AG10803 (cell line): Measurements from ENCODE around the gene CYP4F2.
"Not testable (repeated sequence)": the region's sequence is repeated elsewhere in the genome, so short reads cannot be mapped to it uniquely, and the experiment has no call there.

Experiments used
- DNase-seq: peaks from one replicate; pipeline ENCODE4 v3.0.0; 2010; ENCODE audit warnings: low read depth
- H3K4me3 ChIP-seq: 2 replicates; pipeline ENCODE4 v1.5.1; 2011; ENCODE audit warnings: mild to moderate bottlenecking, low read length, control low read depth
- TF ChIP-seq, protein P1 (sequence below): conservative IDR thresholded peaks from 2 replicates; pipeline ENCODE4 v1.5.1; 2011; ENCODE audit warnings: mild to moderate bottlenecking, low read length, control low read depth, inconsistent platforms

CYP4F2 gene

DNA sequence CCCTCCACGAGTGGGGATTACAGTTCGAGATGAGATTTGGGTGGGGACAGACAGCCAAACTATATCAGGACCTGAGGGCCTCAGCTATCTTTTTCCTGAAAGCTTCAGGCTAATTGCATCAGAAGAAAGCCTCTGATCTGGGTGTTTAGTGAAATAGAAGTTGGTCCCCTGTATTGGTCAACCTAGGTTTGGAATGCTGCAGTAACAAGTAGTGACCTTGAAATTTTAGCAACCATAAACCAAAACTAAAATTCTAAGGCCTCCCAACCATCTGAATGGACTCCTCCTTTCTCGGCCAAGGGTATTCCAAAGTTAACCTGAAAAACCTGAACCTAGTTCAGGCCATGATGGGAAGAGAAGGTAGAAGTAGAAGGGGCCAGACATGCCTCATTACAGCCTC, 47.5 kb downstream of the CYP4F2 start:
- H3K4me3 ChIP-seq: no peak overlapping the region
- TF ChIP-seq, protein P1, sequence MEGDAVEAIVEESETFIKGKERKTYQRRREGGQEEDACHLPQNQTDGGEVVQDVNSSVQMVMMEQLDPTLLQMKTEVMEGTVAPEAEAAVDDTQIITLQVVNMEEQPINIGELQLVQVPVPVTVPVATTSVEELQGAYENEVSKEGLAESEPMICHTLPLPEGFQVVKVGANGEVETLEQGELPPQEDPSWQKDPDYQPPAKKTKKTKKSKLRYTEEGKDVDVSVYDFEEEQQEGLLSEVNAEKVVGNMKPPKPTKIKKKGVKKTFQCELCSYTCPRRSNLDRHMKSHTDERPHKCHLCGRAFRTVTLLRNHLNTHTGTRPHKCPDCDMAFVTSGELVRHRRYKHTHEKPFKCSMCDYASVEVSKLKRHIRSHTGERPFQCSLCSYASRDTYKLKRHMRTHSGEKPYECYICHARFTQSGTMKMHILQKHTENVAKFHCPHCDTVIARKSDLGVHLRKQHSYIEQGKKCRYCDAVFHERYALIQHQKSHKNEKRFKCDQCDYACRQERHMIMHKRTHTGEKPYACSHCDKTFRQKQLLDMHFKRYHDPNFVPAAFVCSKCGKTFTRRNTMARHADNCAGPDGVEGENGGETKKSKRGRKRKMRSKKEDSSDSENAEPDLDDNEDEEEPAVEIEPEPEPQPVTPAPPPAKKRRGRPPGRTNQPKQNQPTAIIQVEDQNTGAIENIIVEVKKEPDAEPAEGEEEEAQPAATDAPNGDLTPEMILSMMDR: no peak
- DNase-seq: no peak

DNA sequence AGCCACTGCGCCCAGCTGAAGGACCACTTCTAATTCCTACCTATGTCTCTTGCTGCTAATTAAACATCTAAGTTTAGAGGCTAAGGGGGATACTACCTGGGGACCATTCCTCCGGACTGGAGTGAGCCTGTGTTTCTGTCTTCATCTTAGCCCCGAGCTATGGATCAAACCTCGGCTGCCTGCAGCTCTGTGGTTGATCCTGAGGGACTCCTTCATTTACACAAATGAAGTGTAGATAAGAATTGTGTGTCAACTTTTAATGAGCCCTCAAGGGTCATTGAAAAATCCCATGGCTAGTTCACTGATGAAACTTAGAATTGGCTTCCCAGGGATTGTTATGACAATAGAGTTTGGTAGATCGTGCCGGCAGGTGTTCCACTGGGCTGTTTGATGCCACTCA, 51.0 kb downstream of the CYP4F2 start:
- no peak overlapping the region for H3K4me3 ChIP-seq
- DNase-seq: no peak
- TF ChIP-seq, protein P1: no peak

DNA sequence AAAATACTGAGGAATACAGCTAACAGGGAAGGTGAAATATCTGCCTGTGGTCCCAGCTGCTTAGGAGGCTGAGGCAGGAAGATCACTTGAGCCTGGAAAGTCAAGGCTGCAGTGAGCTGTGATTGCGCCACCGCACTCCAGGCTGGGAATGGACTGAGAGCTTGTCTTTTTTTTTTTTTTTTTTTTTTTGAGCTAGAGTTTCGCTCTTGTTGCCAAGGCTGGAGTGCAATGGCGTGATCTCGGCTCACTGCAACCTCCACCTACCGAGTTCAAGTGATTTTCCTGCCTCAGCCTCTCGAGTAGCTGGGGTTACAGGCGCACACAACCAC, 54.0 kb downstream of the CYP4F2 start:
- not testable (repeated sequence) for H3K4me3 ChIP-seq, DNase-seq

DNA sequence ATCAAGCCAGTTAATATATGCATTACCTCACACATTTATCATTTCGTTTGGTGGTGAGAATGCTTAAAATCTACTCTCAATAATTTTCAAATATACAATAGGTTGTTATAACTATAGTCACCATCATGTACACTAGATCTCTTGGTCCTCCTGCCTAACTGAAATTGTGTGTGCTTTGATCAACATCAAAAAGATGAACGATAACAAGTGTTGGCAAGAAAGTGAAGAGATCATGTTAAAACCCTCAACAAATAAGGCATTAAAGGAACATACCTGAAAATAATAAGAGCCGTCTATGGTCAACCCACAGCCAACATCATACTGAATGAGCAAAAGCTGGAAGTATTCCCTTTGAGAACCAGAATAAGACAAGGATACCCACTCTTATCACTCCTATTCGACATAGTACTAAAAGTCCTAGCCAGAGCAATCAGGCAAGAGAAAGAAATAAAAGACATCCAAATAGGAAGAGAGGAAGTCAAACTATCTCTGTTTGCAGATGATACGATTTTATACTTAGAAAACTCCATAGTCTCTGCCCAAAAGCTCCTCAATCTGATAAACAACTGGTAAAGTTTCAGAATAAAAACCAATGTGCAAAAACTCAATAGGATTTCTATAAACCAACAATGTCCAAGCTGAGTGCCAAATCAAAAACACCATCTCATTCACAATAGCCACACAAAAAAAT, 54.5 kb downstream of the CYP4F2 start:
- H3K4me3 ChIP-seq: no peak overlapping the region
- no peak for DNase-seq
- TF ChIP-seq, protein P1: no peak

DNA sequence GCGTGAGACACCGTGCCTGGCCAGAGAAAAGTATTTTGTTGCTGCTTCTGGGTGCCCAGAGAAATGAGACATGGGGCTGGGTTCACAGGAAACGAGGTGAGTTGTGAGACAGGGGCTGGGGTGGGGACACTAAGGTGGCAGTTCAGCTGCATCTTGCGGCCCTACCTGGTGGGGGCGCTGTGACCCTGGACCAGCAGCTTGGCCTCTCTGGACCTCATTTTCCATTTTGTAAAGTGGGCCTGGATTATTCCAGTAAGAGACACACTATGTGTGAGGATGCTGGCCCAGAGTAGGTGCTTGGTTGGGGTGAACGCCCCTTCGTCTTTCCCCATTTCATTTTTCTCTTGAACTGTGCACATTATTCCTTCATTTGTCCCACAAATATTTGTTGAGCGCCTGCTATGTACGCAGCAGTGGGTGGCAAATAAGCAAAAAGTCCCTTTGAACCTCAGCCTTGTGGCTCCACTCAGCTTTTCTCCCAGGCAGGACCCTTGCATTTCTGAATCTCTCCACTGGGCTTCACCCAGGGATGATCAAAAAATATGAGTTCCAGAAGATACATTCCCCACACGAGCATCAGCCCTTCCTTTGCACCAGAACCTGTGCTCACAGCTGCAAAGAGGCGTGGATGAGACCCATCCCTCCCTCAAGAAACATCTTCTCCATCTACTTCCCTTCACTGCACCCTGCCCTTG, 55.9 kb downstream of the CYP4F2 start:
- DNase-seq: no peak
- no peak overlapping the region for H3K4me3 ChIP-seq
- TF ChIP-seq, protein P1: no peak

DNA sequence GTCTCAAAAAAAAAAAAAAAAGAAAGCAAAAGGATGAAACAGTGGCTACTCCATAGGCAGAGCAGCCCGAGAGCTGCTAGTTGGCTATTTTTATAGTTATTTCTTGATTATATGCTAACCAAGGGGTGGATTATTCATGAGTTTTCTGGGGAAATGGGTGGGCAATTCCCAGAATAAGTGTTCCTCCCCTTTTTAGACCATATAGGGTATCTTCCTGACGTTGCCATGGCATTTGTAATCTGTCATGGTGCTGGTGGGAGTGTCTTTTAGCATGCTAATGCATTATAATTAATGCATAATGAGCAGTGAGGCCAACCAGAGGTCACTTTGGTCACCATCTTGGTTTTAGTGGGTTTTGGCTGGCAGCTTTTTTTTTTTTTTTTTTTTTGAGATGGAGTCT, 57.0 kb downstream of the CYP4F2 start:
- no peak for DNase-seq
- TF ChIP-seq, protein P1: no peak
- no peak overlapping the region for H3K4me3 ChIP-seq

DNA sequence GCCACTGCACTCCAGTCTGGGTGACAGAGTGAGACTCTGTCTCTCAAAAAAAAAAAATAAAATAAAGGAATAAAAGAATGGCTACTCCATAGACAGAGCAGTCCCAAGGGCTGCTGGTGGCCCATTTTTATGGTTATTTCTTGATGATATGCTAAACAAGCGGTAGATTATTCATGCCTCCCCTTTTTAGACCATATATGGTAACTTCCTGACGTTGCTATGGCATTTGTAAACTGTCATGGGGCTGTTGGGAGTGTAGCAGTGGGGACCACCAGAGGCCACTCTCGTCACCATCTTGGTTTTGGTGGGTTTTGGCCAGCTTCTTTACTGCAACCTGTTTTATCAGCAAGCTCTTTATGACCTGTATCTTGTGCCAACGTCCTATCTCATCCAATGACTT, 58.0 kb downstream of the CYP4F2 start:
- not testable (repeated sequence) for DNase-seq, H3K4me3 ChIP-seq

DNA sequence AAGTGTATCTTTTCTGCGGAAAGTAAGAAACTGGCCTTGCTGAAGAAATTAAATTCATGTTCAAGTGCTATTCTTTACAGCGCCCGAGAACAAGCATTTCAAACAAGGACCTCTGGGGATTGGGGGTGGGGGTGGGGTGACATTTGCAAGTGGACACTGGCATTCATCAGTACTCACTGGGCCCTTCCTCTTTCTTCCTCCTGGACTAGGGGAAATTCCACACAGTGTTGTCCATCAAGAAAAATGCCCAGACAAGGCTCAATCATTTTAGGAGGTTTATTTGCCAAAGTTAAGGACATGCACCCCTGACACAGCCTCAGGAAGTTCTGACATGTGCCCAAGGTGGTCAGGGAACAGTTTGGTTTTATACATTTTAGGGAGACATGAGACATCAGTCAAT, 59.5 kb downstream of the CYP4F2 start:
- no peak overlapping the region for H3K4me3 ChIP-seq
- TF ChIP-seq, protein P1: no peak
- DNase-seq: no peak
